GM19452 (cell line): Measurements from ENCODE around the gene ZGPAT.
"Not testable (repeated sequence)": the region's sequence is repeated elsewhere in the genome, so short reads cannot be mapped to it uniquely, and the experiment has no call there.

Experiments used
- ATAC-seq: cut with Tn5 transposase; IDR thresholded peaks from one replicate; pipeline ENCODE4 v1.9.1; 2021; ENCODE audit not compliant: unreplicated experiment

ZGPAT gene, protein sequence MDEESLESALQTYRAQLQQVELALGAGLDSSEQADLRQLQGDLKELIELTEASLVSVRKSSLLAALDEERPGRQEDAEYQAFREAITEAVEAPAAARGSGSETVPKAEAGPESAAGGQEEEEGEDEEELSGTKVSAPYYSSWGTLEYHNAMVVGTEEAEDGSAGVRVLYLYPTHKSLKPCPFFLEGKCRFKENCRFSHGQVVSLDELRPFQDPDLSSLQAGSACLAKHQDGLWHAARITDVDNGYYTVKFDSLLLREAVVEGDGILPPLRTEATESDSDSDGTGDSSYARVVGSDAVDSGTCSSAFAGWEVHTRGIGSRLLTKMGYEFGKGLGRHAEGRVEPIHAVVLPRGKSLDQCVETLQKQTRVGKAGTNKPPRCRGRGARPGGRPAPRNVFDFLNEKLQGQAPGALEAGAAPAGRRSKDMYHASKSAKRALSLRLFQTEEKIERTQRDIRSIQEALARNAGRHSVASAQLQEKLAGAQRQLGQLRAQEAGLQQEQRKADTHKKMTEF

DNA sequence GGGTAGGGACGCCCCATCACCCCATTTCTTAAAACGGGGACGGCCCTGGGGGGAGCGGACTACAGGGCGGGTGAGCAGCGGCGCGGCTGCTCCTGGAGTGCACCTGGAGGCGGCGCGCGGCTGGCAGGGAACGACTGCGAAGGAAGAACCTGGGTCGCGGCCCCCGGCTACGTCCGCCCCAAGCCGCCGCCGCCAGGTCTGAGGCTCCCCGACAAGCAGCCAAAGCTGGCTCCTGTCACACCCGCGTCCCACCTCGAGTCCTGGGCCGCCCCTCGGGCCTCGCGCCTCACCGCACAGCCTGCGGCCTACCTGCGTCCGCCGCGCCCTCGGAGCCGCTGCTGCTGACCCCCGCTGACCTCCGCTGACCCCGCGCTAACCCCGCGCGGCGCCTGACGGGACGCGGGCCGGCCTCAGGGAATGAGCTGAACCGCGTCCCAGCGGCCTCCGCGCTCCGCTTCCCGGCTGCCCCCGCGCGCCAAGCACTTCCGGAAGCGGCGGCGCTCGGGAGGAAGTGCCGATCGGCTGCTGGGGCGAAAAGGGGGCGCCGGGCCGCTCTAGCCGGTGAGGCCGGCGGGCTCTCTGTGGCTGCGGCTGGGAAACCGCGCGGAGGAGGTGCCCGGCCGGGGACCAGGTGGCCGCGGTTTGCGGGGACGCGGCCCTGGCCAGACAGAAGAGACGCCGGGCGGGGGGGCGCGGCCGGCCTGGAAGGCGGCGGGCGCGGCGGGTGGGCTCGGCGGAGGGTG lies at the start of gene ZGPAT, which contains the start of gene ARFRP1:
TSS of gene ZGPAT (plus strand) at position 482 of the 743 bp plus-strand sequence. CDS start 542 bp downstream, outside the sequence.
TSS of gene ARFRP1 (minus strand) at position 419 of the 743 bp plus-strand sequence. CDS start 885 bp downstream, outside the sequence.
- ATAC-seq: peak; percentile 57

DNA sequence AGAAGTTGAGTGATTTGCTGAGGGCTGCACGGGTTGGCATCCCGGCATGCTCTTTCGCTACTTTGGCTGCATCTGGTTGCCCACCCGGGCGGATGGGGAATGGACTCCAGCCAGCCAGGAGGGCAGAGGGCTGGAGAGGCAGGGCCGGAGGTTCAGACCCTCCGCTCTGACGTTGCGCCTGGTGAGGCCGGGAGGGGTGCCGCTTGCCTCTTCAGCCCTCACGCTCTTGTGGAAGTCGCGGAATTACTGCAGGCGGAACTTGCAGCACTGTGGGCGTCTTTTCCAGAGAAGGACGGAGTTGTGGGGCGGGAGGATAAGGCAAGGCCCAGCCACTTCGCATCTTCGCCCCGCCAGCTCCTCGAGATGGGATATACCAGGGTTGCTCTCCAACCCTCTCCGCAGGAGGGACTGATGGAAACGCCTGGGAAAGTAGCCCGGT lies 49.1 kb upstream of the ZGPAT start:
- peak; percentile 19 for ATAC-seq

DNA sequence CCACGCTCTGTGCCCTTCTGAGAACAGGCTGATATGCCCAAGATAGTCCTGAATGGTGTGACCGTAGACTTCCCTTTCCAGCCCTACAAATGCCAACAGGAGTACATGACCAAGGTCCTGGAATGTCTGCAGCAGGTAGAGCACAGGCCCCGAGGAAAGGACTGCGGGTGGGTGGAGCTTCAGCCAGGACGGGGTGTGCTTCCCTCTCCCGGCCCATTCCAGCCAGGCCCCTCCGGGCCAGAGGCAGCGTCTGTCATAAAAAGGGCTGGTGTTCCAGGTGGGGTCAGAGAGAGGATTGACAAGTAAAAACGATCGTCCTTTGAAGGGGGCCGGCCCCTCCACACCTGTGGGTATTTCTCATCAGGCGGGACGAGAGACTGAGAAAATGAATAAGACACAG lies 48.5 kb upstream of the ZGPAT start:
- no peak for ATAC-seq

DNA sequence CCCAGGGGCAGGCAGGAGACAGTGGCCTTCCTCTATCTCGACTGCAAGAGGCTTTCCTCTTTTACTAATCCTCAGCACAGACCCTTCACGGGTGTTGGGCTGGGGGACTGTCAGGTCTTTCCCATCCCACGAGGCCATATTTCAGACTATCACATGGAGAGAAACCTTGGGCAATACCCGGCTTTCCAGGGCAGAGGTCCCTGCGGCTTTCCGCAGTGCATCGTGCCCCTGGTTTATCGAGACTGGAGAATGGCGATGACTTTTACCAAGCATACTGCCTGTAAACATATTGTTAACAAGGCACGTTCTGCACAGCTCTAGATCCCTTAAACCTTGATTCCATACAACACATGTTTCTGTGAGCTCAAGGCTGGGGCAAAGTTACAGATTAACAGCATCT lies 47.7 kb upstream of the ZGPAT start:
- not testable (repeated sequence) for ATAC-seq

- ATAC-seq: no peak
Measured at GRCh38 chr20:63660622-63661021, 47.2 kb upstream of the ZGPAT start.

- ATAC-seq: no peak
Measured at GRCh38 chr20:63661108-63661507, 46.7 kb upstream of the ZGPAT start.

DNA sequence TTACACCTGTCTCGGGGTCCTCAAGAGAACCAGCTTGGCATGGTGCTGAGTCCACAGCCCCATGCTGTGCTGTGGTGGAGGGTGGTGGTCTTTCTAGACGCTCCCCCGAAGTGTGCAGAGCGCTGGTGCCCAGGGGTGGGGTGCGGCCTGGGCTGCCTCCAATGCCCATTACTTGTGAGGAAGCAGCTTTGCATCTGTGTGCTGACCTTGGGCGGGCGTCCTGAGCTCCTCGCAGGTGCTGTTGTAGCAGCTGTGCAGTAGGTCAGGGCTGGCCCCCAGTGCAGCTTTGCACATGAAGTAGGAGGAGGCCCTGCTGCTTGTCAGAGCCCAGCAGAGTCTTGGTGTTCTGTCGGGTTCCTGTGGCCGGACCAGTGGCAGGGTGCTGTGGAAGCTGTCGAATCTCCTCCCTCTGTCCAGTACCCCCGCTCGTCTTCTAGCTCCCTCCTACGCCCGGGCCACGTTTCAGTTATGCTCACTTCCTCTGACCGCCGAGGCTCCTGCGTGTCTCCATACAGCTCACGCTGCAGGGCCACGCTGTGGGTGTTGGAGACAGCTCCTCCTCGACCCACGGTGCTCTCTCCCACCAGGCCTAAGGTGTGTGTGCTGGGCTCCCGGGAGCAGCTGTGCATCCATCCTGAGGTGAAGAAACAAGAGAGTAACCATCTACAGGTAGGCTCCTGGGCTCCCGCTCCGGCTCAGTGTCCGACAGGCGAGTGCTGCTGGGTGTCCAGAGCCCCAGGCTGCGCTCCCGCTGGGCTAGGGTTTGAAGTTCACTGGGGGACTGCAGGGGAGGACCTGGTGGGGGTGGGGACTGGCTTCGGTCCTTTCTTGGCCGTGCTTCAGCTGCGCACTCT lies 45.7 kb upstream of the ZGPAT start:
- ATAC-seq: no peak

- no peak for ATAC-seq
Measured at GRCh38 chr20:63662813-63663189, 45.0 kb upstream of the ZGPAT start.

- no peak for ATAC-seq
Measured at GRCh38 chr20:63663332-63664066, 44.3 kb upstream of the ZGPAT start.

DNA sequence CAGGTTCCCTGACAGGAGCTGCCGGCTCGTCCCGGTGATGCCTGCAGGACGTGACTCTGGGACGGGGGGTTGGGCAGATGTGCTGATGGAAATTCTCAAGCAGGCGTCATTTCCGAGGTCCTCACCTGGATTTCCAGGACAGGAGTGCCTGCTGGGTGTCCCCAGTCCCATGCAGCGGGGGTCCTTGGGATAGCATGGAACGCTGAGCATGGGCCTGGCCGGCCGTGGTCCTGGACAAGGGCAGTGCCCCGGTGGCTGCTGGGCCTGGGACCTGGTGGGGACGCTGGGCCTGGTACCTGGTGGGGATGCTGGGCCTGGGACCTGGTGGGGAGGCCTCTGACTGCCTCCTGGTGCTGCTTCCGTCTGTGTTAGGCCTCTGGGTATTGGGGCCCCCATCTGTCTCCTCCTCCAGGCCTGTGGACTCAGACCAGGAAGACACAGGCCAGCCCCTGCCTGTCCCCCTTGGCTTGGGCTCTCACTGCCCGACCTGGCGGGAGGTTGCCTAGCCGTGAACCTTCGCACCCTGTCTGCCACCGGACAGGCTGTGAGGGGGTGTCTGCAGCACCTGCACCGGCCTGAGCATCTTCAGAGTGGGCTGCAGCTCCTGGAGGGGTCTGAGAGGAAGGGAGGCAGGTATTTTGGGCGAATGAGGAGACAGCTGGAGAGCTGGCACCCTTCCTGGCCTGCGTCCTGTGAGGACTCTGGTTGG lies 43.5 kb upstream of the ZGPAT start:
- ATAC-seq: no peak

- no peak for ATAC-seq
Measured at GRCh38 chr20:63664861-63665594, 42.8 kb upstream of the ZGPAT start.

DNA sequence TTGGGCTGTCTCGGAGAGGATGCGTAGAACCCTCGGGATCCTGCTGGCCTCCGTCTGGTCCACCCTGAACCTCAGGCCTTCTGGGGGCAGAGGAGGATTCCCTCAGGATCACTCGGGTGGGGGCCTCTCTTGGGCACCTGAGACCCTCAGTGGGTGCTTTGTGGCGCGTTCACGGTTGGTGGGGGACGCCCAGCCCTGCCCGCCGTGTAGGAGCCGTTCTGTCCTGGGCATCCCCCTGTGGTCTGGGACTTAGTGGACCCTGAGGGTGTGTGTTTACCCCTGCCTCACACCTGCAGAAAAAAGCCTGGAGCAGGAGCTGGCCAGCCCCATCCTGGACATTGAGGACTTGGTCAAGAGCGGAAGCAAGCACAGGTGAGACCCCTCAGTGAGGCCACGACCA lies 42.1 kb upstream of the ZGPAT start:
- no peak for ATAC-seq

DNA sequence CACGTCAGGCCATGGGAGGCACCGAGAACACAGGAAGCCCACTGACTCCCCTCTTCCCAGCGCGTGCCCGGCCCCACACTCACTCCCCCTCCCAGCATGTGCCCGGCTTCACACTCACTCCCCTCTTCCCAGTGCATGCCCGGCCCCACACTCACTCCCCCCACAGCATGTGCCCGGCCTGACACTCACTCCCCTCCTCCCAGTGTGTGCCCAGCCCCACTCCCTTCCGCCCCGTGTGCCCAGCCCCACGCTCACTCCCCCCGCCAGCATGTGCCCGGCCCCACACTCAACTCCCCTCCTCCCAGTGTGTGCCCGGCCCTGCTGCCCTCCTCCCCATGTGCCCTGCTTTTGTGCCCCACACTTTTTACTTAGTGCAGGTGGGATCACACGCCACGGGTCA lies 40.0 kb upstream of the ZGPAT start:
- ATAC-seq: no peak

DNA sequence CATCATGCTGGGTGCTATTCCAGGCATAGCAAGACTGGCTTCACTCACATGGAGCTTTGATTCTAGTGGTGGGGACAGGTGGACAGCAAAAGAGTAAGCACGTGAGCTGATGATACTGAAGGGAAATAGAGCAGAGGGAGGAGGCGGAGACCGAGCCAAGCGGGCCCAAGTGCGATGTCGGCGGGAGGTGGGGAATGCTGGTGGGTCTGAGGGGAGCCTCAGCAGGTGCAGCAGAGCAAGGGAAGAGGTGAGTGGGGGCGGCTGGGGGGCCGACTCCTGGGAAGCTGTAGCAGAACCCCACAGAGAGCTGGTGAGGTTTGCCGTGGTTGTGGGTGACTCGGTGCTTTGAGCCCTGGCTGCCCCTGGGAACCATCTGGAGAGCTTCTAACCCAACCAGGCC lies 39.5 kb upstream of the ZGPAT start:
- no peak for ATAC-seq

DNA sequence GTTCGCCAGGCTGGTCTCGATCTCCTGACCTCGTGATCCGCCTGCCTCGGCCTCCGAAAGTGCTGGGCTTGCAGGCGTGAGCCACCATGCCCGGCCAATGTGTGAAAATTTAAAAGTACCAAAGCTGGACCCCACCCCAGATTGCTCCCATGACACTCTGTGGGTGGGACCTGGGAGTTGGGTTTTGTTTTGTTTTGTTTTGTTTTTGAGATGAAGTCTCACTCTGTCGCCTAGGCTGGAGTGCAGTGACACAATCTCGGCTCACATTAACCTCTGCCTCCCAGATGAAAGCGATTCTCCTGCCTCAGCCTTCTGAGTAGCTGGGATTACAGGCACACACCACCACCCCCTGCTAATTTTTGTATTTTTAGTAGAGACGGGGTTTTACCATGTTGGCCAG lies 36.1 kb upstream of the ZGPAT start:
- not testable (repeated sequence) for ATAC-seq

DNA sequence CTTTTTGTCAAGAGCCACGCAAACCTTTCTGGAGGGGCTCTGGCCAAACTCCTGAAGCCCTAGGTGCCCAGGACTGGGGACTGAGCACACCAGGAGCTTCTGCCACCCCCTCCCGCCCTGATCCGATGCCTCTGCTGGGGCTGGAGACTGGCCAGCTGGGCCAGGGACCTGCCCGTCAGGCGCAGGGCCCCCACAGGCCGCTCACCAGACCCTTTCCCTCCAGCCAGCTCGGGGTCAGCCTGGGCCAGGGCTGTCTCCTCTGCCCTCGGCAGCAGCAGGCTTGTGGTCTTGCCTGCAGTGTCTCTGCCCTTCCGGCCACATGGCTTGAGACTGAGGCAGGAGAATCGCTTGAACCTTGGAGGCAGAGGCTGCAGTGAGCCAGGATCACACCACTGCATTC lies 35.2 kb upstream of the ZGPAT start:
- no peak for ATAC-seq

- no peak for ATAC-seq
Measured at GRCh38 chr20:63673951-63674350, 33.9 kb upstream of the ZGPAT start.

- no peak for ATAC-seq
Measured at GRCh38 chr20:63675681-63676368, 32.0 kb upstream of the ZGPAT start.
